SU-DHL-6 (cell line): ENCODE data around the gene MORN5.

ENCODE experiments used
- EZH2phosphoT487 ChIP-seq: fragments of 200-600 bp; sonication (generic), shearing (Covaris generic); conservative IDR thresholded peaks from 2 replicates; pipeline ENCODE4 v1.6.1; 2018; ENCODE audit warnings: mild to moderate bottlenecking, antibody characterized with exemption, low read length, moderate library complexity, mixed read lengths
- TF ChIP-seq, protein P1 (sequence below): fragments of 200-600 bp; sonication (generic); IDR thresholded peaks from one replicate; pipeline ENCODE4 v1.5.1; 2017; ENCODE audit warnings: antibody characterized with exemption, mild to moderate bottlenecking, low read length, moderate library complexity; ENCODE audit not compliant: insufficient read depth, poor library complexity, severe bottlenecking

GRCh38 chr9:122219856-122220672, 60.4 kb downstream of the MORN5 start:
- TF ChIP-seq, protein P1, sequence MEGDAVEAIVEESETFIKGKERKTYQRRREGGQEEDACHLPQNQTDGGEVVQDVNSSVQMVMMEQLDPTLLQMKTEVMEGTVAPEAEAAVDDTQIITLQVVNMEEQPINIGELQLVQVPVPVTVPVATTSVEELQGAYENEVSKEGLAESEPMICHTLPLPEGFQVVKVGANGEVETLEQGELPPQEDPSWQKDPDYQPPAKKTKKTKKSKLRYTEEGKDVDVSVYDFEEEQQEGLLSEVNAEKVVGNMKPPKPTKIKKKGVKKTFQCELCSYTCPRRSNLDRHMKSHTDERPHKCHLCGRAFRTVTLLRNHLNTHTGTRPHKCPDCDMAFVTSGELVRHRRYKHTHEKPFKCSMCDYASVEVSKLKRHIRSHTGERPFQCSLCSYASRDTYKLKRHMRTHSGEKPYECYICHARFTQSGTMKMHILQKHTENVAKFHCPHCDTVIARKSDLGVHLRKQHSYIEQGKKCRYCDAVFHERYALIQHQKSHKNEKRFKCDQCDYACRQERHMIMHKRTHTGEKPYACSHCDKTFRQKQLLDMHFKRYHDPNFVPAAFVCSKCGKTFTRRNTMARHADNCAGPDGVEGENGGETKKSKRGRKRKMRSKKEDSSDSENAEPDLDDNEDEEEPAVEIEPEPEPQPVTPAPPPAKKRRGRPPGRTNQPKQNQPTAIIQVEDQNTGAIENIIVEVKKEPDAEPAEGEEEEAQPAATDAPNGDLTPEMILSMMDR: no peak
- no peak for TF ChIP-seq EZH2phosphoT487
